ENCODE results near the gene ALPK1.
"Not testable (repeated sequence)": the region's sequence is repeated elsewhere in the genome, so short reads cannot be mapped to it uniquely, and the experiment has no call there.

The ALPK1 gene

DNA sequence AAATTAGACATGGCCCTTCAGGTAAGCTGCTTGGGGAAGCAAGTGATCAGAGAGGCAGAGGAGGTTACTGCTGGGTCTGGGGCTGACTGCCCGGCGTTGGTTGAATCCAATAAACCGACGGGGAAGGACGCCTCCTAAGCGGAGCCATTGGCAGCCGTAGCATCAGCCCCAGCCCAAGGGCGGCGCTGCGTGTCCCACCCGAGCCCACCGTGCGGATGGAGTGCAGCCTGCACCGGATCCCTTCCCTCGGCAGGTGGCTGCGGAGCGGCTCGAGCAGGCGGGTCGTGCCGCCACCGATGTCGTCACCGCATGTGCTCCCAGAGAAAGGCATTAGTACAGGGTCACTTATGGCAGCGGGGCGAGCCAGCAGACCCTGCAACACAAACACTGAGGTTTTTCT, 82.1 kb downstream of the ALPK1 start:
- DNase-seq: no peak

DNA sequence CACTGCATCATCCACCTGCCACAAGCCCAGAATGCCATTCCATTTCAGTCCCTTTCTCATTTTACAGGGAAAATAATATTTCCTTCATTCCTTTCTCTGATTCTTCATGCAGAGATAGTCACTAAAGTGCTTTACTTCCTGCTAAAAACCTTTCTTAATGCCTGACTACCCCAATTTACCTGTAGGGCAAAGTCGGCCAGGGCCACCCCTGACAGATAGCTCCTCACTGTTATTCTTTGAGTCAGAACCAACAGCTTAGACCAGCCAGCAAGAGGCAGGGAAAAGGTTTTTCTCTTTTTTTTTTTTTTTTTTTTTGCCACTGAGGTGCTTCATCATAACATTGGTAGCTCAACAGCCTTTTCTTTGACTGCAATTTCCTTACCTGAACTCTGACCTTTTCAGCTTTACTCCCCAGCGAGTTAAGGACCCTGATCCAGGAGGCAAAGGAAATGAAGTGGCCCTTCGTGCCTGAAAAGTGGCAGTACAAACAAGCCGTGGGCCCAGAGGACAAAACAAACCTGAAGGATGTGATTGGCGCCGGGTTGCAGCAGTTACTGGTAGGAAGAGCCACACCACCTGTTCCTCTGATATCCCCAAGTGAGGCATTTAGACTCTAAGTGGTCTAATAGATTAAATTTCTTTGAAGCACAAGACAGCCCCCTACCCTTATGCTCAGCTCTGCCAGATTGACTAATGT, 85.0 kb downstream of the ALPK1 start:
- no peak for DNase-seq

DNA sequence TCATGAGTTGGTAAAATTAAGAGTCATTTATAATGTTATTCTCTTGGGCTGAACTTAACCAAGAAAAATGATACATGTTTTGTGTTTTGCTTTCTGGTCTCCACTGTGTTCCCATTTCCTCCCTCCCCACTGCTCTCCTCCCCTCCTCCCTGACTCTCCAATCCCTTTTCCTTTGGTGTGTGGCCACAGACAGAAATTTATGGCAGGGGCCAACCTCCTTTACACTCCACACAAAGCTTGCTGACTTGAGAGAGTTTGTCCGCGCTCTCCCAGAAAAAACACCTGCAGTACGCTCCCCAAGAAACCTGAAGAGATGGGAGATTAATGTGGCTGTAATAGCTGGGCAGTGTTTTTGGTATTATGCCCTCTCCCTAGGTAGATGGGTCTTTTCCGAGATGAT, 88.9 kb downstream of the ALPK1 start:
- DNase-seq: no peak

- no peak for DNase-seq
These were observed 104.9 kb downstream of the ALPK1 start for GRCh38 chr4:112402098-112402497.

GRCh38 chr4:112403101-112403945, 106.2 kb downstream of the ALPK1 start:
- no peak for DNase-seq

DNA sequence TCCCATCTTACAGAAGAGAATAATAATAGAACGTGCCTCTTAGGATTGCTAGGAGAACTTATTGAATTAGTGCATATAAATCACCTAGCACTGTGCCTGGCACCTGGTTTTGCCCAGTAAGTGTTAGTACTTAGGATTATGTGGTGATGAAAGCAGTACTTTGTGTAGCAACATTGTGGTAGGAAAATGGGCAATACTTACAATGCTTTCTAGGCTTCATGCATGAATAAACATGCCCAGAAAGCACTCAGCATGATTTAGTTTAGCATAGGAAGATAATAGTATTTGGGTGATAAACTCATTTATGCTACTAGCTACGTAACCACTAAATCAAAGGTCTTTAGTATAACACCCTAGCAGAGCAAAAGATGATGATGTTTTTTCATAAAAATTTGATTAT, 113.2 kb downstream of the ALPK1 start:
- DNase-seq: no peak

DNA sequence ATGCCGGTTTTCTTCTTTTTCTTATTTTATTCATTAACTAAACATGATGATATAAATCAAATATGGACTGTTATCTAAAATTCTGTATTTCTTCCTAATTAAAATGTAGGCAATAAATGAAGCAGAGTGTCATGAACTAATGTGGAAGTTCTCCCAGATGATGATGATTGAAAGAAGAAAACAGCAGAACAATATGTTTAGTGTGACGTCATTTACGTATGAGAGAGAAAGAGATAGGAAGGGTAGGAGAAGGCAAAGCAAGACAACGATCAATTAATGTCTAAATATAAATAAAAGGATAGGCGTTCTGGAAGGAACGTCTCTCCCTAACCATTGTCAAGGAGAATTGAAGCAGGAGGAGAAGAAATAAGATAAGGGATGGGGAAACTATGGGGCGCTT, 113.6 kb downstream of the ALPK1 start:
- no peak for DNase-seq

DNA sequence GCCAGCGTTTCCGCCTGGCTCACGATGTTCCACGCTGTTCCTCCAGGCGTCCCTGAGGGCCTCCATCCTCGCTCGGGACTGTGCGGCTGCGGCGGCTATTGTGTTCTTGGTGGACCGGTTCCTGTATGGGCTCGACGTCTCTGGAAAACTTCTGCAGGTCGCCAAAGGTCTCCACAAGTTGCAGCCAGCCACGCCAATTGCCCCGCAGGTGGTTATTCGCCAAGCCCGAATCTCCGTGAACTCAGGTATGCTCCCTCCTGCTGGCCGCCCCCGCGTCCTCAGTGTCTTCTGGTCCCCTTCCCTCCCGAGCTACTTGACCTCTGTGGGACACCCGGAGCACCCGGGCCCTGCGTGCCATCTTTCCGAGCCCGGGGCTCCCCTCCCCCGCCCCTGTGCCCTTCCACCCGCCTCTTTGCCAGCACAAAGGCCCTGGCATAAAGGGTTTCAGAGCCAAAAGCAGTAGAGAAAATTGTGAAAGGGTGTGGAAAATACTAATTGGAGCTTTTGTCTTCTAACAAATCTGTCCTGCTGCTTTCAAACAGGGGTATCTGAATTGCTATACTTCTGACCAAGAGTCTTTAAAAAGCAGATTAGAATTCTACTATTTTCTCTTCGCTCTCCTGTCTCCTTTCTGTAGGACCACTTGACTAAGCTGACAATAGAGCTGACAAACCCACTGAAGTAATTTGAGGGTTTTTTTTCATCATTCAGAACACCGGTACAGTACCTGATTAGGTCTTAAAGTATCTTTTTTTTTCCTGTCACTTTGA, 114.8 kb downstream of the ALPK1 start:
- no peak for DNase-seq

- DNase-seq: no peak
These were observed 119.3 kb downstream of the ALPK1 start for GRCh38 chr4:112416464-112416863.

- no peak for DNase-seq
These were observed 120.9 kb downstream of the ALPK1 start for GRCh38 chr4:112418092-112418491.

DNA sequence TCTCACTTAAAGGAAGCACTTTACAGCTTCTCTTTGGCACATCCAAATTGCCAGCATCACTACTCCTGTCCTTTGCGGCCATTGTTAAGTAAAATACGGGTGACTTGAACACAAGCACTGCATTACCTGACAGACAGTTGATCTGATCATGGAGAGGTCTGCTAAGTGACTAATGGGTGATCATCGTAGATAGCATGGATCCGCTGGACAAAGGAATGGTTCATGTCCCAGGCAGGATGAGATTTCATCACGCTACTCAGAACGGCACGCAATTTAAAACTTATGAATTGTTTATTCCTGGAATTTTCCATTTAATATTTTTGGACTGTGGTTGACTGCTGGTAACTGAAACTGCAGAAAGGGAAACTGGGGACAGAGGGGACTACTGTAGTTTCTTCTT, 124.7 kb downstream of the ALPK1 start:
- DNase-seq: no peak

- DNase-seq: no peak
These were observed 125.5 kb downstream of the ALPK1 start for GRCh38 chr4:112422644-112423043.

DNA sequence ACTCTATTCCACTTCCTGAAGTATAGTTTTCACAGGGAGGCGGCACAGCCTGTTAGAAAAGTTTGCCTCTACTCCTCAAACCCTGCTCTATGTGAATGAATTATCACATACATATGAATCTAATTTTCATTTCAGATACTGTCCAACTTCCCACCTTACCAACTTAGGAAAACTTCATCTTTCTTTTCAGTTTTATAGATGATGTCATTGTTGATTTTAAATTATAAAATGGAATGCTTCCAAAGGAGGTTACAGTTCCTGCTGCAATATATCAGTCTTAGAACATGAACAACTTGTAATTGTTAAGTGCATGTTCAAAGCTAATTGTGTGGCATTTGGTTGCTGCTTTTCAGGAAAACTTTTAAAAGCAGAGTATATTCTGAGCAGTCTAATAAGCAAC, 126.4 kb downstream of the ALPK1 start:
- no peak for DNase-seq

DNA sequence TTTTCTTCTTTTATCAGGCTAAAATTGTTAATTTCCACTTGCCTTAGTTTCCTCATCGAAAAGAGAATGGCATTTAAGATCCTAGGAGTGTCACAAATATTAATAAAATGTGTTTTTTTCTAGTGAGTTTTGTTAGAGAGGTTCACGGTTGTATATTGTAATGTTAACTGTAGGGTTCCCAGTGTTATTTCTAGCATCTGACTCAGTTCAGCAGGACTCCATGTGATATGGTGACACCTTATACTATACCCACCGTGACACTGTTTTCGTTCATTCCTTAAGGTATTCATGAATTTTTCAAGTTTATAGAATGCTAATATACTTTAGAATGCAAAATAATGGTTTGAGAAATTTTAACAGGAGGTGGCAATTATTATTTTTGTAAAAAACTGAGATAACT, 128.7 kb downstream of the ALPK1 start:
- DNase-seq: no peak

- DNase-seq: no peak
These were observed 129.2 kb downstream of the ALPK1 start for GRCh38 chr4:112426416-112426815.

- no peak for DNase-seq
These were observed 134.0 kb downstream of the ALPK1 start for GRCh38 chr4:112431158-112431557.

GRCh38 chr4:112436987-112437386, 139.8 kb downstream of the ALPK1 start:
- no peak for DNase-seq

GRCh38 chr4:112442226-112442625, 145.1 kb downstream of the ALPK1 start:
- DNase-seq: not testable (repeated sequence)

- DNase-seq: no peak
These were observed 151.3 kb downstream of the ALPK1 start for GRCh38 chr4:112448306-112449132.

- DNase-seq: no peak
These were observed 152.5 kb downstream of the ALPK1 start for GRCh38 chr4:112449708-112450107.

- DNase-seq: no peak
These were observed 153.9 kb downstream of the ALPK1 start for GRCh38 chr4:112451104-112451503.

DNA sequence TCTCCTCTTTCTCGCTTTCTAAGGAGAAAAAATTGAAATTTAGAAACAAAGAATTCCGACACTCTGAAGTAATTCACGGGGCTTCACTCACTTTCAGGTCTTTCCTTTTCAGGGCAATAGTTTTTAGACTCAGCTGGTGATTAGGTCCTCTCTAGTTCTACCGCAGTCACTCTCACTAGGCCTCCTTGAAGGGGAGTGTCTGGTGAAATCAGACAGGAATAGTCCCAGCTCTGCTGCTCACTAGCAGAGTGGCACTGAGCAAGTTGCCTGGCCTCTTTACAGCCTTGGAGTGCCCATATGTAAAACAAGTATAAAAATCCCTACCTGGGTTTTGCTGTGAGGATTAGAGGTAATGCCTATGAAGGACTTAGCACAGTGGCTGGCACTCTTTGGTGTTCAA, 154.7 kb downstream of the ALPK1 start:
- DNase-seq: no peak

DNA sequence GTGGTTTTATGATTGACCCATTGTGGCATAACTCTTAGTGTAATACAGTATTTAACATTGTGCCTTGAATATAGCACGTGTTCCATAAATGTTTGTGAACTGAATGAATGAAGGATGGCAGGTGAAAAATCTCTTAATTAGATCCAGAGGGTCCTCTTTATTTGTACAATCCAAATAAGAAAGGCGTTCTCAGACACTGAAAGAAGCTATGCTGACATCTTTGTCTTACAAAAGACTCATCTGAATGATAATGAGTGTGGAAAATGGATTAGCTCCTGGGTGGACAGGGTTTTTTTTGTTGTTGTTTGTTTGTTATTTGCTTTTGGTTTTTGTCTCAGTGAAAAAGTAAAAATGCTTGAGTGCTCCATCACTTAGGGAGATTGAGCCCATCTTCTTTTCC, 156.2 kb downstream of the ALPK1 start:
- no peak for DNase-seq
